HL-60/S4 treated with phorbol 12-myristate 13-acetate at 8.2 ng/mL for 4 days and 3 days (cell line): ENCODE results near the gene TWIST1.

Experiments used
- in situ Hi-C: fragments of 300-500 bp; cut with MboI; formaldehyde crosslinking; loops from 2 replicates; pipeline ENCODE4 v1.15.0; 2022; ENCODE audit warnings: low sequenced_read_pairs

The TWIST1 gene

DNA sequence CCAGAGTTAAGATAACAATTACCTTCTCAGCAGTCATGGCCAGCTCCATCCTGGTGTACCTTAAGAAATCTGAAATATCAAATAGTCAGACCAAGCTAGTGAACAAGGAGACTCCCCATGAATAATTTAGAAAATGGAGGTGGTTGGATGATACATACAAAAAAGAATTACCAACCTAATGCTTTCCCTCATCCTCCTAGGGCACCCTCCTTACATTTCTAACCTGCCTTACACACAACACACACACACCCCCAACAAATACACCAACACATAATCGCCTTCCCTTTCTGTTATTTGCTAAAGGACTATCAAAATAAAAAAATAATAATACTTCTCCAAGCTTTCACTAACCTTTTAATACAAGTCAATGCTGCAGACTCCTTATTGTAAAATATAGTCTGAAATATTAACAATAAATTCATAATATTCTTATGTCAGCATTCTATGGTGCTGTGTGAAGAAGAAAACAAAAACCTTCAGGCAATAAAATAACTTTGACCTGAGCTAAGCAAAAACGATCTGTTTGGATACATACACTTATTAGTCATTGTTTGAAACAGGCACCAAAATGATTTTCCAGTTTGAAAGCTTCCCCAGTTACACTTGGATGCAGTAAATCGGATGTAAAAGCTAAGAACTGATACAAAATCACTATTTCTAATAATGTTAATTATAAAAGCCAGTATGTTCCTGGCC is 3.4 kb downstream of the TWIST1 start:
- in situ Hi-C loops = no loop called here

GRCh38 chr7:19113002-19113350 is 4.5 kb downstream of the TWIST1 start:
- in situ Hi-C loops = no loop called here

DNA sequence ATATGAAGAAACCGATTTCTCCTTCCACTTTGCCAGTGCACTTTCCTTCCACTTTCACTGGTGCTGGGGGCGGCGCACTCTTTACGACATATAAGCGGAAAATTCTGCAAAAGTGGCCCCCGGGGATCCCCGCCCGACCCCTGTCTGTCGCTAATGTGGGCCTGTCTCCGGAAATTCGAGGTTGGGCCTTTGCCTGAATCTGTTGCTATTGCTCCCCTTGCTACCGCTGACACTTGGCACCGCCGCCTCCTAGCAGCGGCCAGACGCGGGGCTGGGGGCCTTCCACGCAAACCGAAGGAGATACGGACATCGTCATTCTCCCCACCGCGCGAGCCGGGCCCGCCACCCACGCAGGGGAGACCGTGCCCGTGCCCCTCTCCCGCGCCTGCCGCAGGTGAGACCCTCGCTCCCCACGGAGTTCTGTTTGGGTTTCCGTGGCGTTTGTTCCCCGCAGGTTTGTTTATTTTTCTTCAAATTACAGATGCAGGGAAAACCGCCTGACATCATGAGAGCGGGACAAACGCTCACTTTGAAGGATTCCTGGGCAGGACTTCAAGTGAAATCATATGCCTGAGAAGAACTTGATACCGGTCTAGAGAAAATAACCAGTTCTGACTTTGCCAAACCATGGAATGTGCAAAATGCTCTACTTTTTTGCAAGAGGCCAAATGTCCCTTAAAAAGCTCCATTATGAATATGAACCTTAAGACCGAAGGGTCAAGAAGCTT is 5.0 kb downstream of the TWIST1 start:
- in situ Hi-C loops = no loop called here

DNA sequence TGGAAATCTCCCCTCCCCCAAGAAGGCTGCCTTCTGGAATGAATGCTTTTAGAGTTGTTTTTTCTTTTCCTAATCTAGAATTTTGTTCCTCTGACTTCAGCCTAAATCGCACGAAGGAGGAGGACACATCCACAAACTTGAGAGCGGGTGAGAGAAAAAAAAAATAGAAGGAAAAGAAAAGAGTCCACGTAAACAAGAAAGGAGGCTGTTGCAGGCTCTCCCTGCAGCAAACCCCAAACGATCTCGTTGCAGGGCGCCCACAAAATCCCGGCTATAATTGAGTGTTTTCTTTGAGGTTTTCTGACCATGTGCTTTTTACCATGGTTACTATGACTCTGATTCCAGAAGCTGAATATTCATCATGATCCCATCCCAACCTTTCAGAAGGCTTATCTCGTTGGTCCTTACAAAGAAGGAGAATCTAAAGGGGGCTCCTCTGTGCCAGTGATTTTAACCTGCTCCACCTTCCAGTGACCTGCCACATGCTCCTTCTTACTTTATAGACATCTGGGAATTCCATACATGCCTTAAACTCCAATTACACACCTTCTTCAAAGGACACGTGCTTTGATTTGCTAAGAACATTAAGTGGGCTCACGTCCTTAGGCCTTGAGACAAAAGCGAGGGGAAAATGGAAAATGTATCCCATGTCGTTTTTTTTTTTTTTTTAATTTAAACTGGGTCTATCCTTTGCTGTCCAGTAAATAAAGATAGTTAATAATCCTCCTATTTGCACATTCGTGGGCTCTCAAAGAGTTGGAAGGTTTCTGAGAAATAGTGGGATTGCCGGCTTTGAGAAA is 5.8 kb downstream of the TWIST1 start:
- in situ Hi-C loops = no loop called here

DNA sequence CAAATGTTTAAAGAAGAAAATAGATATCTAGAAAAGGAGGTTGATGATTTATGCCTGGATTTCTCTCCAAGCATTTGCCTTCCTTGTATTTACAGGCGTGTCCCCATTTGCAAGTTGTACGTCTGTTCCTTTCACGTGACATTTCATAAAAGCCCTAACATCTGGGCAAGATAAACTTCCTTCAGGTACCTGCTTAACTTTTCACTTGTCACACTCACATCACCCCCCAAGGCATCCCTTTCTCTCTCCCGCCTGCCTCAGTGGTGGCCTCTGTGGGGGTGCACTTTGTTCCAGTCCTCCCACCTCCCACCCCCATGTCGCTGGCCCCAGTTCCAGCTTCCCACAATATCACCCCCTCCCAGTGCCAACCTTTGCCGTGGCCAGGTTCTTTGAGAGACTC is 6.7 kb downstream of the TWIST1 start:
- in situ Hi-C loops = no loop called here

GRCh38 chr7:19110026-19110730 is 7.3 kb downstream of the TWIST1 start:
- in situ Hi-C loops = no loop called here

- in situ Hi-C loops = no loop called here
Measured at GRCh38 chr7:19109000-19109946, 8.2 kb downstream of the TWIST1 start.

DNA sequence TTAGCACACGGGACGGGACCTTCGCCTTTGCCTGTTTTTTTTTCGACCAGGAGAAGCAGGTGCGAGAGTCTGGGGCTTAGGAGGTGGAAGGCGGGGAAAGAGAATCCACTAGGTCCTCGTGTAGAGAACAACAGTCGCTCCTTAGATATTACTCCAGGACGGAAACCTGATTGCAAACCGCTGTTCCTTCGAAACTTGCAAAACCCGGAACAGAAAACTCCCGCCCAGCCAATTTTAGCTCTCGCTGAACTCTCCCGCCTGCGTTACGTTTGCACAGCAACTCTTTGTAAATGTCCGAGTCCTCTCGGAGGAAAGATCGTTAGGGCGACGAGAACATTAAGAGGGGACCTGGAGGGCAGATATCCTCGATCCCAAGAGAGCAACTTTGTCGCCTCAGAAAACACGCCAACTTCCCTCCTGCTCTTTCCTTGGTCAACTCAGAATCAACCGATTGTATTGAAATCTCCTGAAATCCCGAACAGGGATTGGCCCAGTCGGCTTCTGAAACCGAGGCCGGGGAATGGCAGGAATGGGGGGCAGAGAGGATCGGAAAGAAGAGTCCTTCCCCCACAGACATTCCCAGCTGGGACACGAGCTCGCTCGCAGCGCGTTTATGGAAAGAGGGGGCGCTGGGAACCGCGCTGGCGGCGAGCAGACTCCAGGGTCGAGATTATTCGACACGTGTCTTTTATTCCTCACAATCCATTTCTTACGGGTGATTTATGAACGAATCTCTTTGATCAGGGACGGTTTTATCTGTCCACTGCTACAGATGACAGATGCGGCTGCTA is 9.9 kb downstream of the TWIST1 start:
- in situ Hi-C loops = no loop called here

DNA sequence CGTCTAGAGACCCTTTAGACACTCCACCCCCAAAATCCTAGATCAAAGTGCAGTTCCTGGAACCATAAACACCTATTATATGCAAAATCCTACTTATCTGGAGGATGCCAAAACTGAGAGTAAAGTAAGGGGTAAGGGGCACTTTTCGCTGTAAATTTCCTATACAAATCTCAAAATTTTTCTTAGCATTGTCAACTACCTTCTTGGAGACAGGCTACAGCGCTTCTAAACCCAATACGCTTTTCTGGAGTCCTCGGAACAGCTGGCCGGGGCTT is 10.4 kb downstream of the TWIST1 start:
- in situ Hi-C loops = no loop called here

DNA sequence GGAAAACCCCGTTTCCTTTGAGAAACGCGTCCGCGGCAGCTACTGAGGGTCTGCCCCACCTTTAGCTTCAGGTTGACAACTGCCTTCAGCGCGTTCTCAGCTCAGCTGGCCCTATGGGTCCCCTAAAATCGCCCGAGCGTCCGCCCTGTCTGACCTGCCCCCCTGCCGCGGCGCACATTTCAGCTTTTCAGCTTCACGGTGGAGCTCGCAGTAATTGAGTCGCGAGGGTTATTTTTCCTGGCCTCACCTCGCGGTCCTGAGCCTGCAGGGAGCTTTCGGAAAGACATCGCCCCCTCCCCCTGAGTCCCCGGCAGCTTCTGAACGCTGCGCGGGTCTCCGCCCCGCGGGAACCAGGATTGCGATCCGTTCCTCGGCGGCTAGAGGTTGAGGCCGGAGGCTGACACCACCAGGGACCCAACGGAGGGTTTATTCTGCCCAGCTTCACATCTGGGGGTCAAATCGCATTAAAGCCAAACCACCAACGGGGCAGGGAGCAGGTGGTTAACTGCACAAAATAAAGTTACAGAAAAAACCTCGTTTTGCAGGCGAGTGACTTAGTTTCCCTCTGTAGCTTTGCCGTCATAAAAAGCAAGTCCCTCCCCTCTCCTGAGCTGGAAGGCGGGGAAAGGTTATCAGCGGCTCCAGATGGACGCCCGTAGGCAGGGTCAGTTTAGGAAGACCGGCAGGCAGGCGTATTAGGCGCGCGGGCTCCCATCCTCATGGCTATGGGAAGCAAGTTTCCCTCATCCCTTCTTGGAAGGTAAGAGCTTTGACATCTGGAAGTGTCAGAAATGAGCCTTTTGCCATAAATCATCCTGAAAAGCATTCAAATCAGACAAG is 11.0 kb downstream of the TWIST1 start:
- in situ Hi-C loops = no loop called here

GRCh38 chr7:19105546-19105945 is 11.9 kb downstream of the TWIST1 start:
- in situ Hi-C loops = no loop called here

DNA sequence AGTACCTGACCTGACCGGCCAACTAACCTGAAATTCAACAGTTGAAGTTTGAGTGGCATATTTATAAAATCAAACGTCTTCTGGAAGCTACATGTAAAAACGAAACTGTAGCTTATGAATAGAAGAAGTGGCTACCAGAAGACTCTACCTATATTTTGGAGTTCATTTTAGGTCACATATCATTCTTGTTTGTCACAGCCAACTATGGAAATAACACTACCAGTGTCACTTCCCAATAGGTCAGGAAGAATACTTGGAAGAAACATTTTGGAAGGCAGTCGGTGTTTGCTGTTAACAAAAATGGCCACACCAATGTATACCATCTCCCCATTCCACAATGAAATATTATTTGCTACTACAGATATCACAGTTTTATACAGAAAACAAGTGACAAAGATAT is 12.6 kb downstream of the TWIST1 start:
- in situ Hi-C loops = no loop called here

DNA sequence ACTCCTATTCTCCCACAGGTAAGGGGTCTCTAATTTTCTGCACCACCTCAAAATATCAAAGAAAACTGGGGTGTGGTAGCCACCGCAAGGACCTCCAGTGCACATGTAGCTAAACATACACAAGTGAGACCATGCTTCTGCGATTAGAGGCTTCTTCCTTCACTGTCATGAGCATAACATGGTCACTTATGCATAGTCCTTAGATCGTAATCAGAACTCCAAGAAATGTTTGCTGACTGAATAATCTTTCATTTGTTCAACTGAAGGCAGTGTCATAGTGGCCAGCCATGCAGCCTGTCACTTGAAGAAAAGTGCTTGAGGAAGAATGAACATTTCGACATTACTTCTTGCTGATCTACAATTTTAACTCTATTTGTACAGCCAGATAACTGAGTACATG is 14.6 kb downstream of the TWIST1 start:
- in situ Hi-C loops = no loop called here

DNA sequence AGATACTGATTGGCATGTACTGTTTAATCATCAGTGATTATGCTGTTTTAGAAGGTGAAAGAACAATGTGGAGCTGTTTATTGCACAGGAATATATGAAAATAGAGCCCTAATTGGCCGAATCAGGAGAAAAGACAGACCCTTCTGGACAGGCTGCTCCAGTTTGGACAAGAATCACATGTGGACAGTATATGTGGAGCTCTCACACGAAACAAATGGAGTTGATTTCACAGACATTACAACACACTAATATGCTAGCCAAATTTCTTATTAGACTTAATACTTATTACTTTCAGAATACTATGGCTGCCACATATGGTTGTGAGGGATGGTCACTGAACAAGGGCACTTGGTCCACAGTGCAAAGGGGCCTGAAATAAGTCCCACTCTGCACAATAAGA is 15.5 kb downstream of the TWIST1 start:
- in situ Hi-C loops = no loop called here

GRCh38 chr7:19101472-19101871 is 16.0 kb downstream of the TWIST1 start:
- in situ Hi-C loops = no loop called here

- in situ Hi-C loops = no loop called here
Measured at GRCh38 chr7:19099924-19100323, 17.5 kb downstream of the TWIST1 start.

GRCh38 chr7:19099194-19099593 is 18.2 kb downstream of the TWIST1 start:
- in situ Hi-C loops = no loop called here

DNA sequence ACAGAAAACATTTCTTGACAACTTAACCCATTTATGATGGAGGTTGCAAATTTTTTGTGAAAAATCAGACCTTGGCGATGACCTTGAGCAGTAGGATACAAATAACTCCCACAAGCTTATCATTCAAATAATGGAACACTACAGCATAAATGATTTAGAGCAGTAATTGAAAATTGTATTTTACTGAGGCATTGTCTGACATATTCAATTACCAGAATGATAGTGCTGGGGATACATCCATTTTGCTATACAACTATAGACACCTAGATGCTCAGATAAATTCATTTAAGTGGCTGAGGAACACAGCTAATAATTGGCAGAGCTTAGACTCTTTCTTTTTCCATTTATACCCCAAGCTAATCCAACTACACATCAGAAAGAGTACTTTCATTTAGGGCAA is 18.9 kb downstream of the TWIST1 start:
- in situ Hi-C loops = no loop called here
